Smooth muscle cell (in vitro differentiated cells): ENCODE measurements around the gene TSPYL6. TPM values are rescaled to one million over a fixed set of nuclear protein-coding genes. Genes with fewer than 3 reads are reported as not detected.

Experiments
- DNase-seq: peaks from one replicate; lab custom pipeline; 2025; ENCODE audit not compliant: unreplicated experiment; lab: John Stamatoyannopoulos, UW
- H2AFZ ChIP-seq: fragments of 200-600 bp; sonication (generic); 2 replicates; pipeline ENCODE4 v1.6.0; 2016; ENCODE audit warnings: antibody characterized with exemption, low read depth, mild to moderate bottlenecking
- H3F3A ChIP-seq: fragments of 200-600 bp; sonication (generic); 2 replicates; pipeline ENCODE4 v1.6.0; 2017; ENCODE audit warnings: antibody characterized with exemption, low read depth
- H3K27ac ChIP-seq: fragments of 200-600 bp; sonication (generic); 2 replicates; pipeline ENCODE4 v1.5.1; 2016; ENCODE audit warnings: low read depth, mild to moderate bottlenecking
- H3K27me3 ChIP-seq: fragments of 200-600 bp; sonication (generic); 2 replicates; pipeline ENCODE4 v1.6.1; 2016; ENCODE audit warnings: low read depth, mild to moderate bottlenecking
- H3K36me3 ChIP-seq: fragments of 200-600 bp; sonication (generic); 2 replicates; pipeline ENCODE4 v1.5.1; 2016; ENCODE audit warnings: low read depth
- H3K4me1 ChIP-seq: fragments of 200-600 bp; sonication (generic); 2 replicates; pipeline ENCODE4 v1.5.1; 2016; ENCODE audit warnings: low read depth
- H3K4me2 ChIP-seq: fragments of 200-600 bp; sonication (generic); 2 replicates; pipeline ENCODE4 v1.6.0; 2016; ENCODE audit warnings: mild to moderate bottlenecking
- H3K4me3 ChIP-seq: fragments of 200-600 bp; sonication (generic); 2 replicates; pipeline ENCODE4 v1.5.1; 2016; ENCODE audit warnings: mild to moderate bottlenecking
- H3K79me2 ChIP-seq: fragments of 200-600 bp; sonication (generic); 2 replicates; pipeline ENCODE4 v1.6.0; 2016; ENCODE audit warnings: low read depth, mild to moderate bottlenecking
- H3K9ac ChIP-seq: fragments of 200-600 bp; sonication (generic); 2 replicates; pipeline ENCODE4 v1.6.0; 2016; ENCODE audit warnings: low read depth
- H3K9me3 ChIP-seq: fragments of 200-600 bp; sonication (generic); replicated peaks from 2 replicates; pipeline ENCODE4 v1.5.1; 2016; ENCODE audit warnings: low read depth
- H4K20me1 ChIP-seq: fragments of 200-600 bp; sonication (generic); 2 replicates; pipeline ENCODE4 v1.6.0; 2016; ENCODE audit warnings: low read depth
- WGBS: methylation state at CpG from one replicate; pipeline ENCODE4 v1.1.7; 2016; ENCODE audit warnings: low lambda C conversion rate; 5-methylcytosine and 5-hydroxymethylcytosine counted together
- polyA plus RNA-seq: library from polyadenylated mRNA; unstranded; fragments of >200 nt; fragmentation: Nextera tagmentation; extraction: Ambion mirVana; gene quantifications from 2 replicates; pipeline ENCODE4 v1.2.1, GENCODE V29; 2016
- total RNA-seq: library from RNA; depleted of rRNA; stranded (reverse); fragments of >200 nt; gene quantifications from 2 replicates; pipeline ENCODE4 v1.2.3, GENCODE V29; 2014
- TF ChIP-seq, protein P1 (sequence below): fragments of 200-600 bp; sonication (generic); IDR thresholded peaks from 2 replicates; pipeline ENCODE4 v1.5.1; 2017; ENCODE audit warnings: borderline replicate concordance, mild to moderate bottlenecking, antibody characterized with exemption; ENCODE audit not compliant: insufficient read depth, poor library complexity, severe bottlenecking

TSPYL6 gene
- total and polyA plus RNA-seq, 2 experiments from 2014 or later = not detected

DNA sequence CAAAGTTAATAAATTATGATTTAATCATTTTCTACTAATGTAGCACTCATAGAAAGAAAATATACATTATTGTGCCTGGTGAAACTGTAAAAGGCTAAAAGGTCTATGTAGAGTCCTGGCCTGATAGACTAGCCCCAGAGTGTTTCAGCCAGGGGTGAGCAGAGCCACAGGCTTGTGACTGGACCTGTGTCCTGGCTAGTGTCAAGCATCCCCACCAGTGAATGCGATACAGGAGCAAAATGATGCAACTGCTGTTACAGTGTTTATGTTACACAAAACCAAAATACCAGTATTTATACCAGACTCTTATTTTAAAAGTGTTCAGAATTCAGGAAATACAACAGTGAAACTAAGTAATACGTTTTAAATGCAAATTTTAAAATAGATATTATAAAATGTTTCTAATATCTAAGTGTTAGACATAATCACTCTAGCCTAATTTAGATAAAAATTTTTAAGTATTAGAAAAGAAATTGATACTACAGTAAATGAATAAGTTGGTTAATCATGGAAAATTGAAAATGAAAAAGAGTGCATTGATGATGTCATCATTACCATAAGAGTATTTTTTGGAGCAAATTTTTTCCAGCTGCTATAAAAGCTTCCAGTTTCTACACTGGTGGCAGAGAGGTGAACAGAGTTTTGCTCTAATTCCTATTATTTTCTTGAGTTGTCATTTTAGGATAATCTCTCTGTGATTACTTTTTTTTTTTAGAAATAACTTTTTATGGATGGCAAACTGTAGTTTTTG, 6.2 kb upstream of the TSPYL6 start:
- Histone ChIP-seq H3K9me3 (no peaks in the 10 kb centered on the region), H3K79me2 (no peaks in the 10 kb centered on the region), H3K27ac (peak overlapping the region; percentile 67), H3K4me2 (peak overlapping the region; percentile 45), H4K20me1 (no peaks in the 10 kb centered on the region), H3K9ac (no peak overlapping the region), H3K4me1 (no peaks in the 10 kb centered on the region), H2AFZ (no peak overlapping the region), H3K4me3 (no peak overlapping the region), H3K27me3 (no peaks in the 10 kb centered on the region), H3K36me3 (no peaks in the 10 kb centered on the region), H3F3A (no peaks in the 10 kb centered on the region)
- DNase-seq = no peak
- WGBS = 28% methylated on average over 2 of the region's 2 CpGs
- TF ChIP-seq, protein P1, sequence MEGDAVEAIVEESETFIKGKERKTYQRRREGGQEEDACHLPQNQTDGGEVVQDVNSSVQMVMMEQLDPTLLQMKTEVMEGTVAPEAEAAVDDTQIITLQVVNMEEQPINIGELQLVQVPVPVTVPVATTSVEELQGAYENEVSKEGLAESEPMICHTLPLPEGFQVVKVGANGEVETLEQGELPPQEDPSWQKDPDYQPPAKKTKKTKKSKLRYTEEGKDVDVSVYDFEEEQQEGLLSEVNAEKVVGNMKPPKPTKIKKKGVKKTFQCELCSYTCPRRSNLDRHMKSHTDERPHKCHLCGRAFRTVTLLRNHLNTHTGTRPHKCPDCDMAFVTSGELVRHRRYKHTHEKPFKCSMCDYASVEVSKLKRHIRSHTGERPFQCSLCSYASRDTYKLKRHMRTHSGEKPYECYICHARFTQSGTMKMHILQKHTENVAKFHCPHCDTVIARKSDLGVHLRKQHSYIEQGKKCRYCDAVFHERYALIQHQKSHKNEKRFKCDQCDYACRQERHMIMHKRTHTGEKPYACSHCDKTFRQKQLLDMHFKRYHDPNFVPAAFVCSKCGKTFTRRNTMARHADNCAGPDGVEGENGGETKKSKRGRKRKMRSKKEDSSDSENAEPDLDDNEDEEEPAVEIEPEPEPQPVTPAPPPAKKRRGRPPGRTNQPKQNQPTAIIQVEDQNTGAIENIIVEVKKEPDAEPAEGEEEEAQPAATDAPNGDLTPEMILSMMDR = no peak

DNA sequence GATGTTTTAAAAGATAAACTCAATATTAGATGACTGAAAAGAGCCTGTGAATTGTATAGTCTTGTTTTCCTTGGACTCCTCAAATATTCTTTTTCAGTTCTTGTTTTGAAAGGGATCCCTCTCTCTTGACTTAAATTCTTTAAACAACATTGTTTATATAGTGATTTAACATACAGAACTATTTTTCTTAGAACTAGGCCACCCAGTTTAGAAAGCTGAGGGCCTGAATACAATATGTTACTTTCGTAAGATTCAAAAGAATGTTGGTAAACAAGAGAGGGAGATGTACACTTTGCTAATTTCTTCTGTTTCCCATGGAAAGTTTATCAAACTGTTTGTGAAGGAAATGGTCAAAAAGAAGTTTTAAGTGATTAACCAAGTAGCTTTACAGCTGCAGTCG, 5.5 kb upstream of the TSPYL6 start:
- Histone ChIP-seq H3K4me1 (no peaks in the 10 kb centered on the region), H3K4me2 (peak overlapping the region; percentile 45), H3K36me3 (no peaks in the 10 kb centered on the region), H4K20me1 (no peaks in the 10 kb centered on the region), H3K79me2 (no peaks in the 10 kb centered on the region), H3K27me3 (no peaks in the 10 kb centered on the region), H3F3A (no peaks in the 10 kb centered on the region), H3K9me3 (no peaks in the 10 kb centered on the region), H2AFZ (peak overlapping the region; percentile 5), H3K4me3 (no peak overlapping the region), H3K27ac (peak overlapping the region; percentile 67), H3K9ac (no peak overlapping the region)
- no peak for DNase-seq
- TF ChIP-seq, protein P1 = no peak
- WGBS = 25% methylated on average over 2 of the region's 2 CpGs

DNA sequence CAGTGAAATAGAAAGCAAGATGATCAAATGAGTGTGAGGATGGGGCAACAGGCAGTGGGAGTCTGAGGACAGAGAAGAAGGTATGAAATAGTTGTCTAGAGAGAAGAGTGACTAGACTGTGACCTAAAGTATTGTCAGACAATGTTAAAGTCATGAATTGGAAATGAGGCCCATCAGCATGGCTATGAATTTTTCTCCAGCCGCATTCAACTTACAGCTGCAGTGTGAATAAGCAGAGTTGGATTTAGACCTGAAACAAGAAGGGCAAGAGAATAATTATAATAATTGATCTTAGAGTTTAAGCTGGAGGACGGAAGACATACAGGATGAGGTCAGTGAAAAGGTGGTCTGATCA, 4.2 kb upstream of the TSPYL6 start:
- Histone ChIP-seq H3K9ac (no peak overlapping the region), H3K4me3 (no peak overlapping the region), H3K36me3 (no peaks in the 10 kb centered on the region), H3K4me1 (no peaks in the 10 kb centered on the region), H3K27ac (no peak overlapping the region), H2AFZ (no peak overlapping the region), H3K79me2 (no peaks in the 10 kb centered on the region), H3F3A (no peaks in the 10 kb centered on the region), H3K27me3 (no peaks in the 10 kb centered on the region), H4K20me1 (no peaks in the 10 kb centered on the region), H3K4me2 (no peak overlapping the region), H3K9me3 (no peaks in the 10 kb centered on the region)
- TF ChIP-seq, protein P1 = no peak
- DNase-seq = no peak
- WGBS = 98% methylated on average over 2 of the region's 2 CpGs
